HCT116 (cell line): Measurements from ENCODE around the gene ACOT11. TPM values are rescaled to one million over a fixed set of nuclear protein-coding genes. Genes with fewer than 3 reads are reported as not detected.

ENCODE experiments used
- ATAC-seq: fragments of 200-7000 bp; cut with Tn5 transposase; 2 replicates; pipeline ENCODE4 v1.9.1; 2020; ENCODE audit warnings: mild to moderate bottlenecking, moderate library complexity
- BruUV-seq: library from RNA; stranded (reverse); fragments of 400-500 nt; replicated peaks from 2 replicates; lab custom pipeline; 2021; lab: Mats Ljungman, UMichigan
- CTCF ChIA-PET: fragments of 300-600 bp; sonication (Branson Sonifier 250); formaldehyde crosslinking; loops from one replicate; lab custom pipeline; 2021; ENCODE audit warnings: antibody characterized with exemption; lab: Charles Lee
- POLR2A ChIA-PET: fragments of 300-600, 350-600 bp; sonication (Branson Sonifier 250); formaldehyde crosslinking; loops from one replicate; lab custom pipeline; 2021; ENCODE audit warnings: antibody characterized with exemption; lab: Charles Lee
- RAD21 ChIA-PET, 2 experiments: fragments of 300-600 bp; sonication (Branson Sonifier 250); formaldehyde crosslinking; loops; one replicate each; lab custom pipeline; 2023; ENCODE audit warnings: low total read pairs in 2 of 2; ENCODE audit not compliant: uncharacterized antibody in 2 of 2, unreplicated experiment in 2 of 2, low non-redundant PET in 1 of 2; lab: Charles Lee
- DNase-seq: peaks from one replicate; pipeline ENCODE4 v3.0.0-alpha.2; 2010; ENCODE audit warnings: low read depth, low spot score
- H2AFZ ChIP-seq: fragments of 200-600 bp; shearing (Covaris generic), sonication (generic); 2 replicates; pipeline ENCODE4 v1.6.1; 2017; ENCODE audit warnings: low read depth, mixed run types, mixed read lengths, antibody characterized with exemption, low read length; ENCODE audit not compliant: poor library complexity, severe bottlenecking
- H3K27ac ChIP-seq: 2 replicates; pipeline ENCODE4 v1.5.1; 2012; ENCODE audit warnings: low read depth, low read length
- H3K27me3 ChIP-seq: fragments of 200-600 bp; sonication (generic); 2 replicates; pipeline ENCODE4 v1.6.1; 2016; ENCODE audit warnings: mixed run types, low read length, mixed read lengths; ENCODE audit not compliant: insufficient read depth
- H3K36me3 ChIP-seq, 2 experiments: fragments of 200-500 bp in 1 of 2; fragments of 200-600 bp in 1 of 2; sonication (Bioruptor generic) in 1 of 2; sonication (generic) in 1 of 2; 2 replicates each; pipeline versions ENCODE4 v1.5.1 to v1.6.1; 2014 to 2016; ENCODE audit warnings: low read length in 2 of 2, inconsistent platforms in 1 of 2, mixed read lengths in 1 of 2, mixed run types in 1 of 2; ENCODE audit not compliant: insufficient read depth in 2 of 2, control insufficient read depth in 1 of 2
- H3K4me1 ChIP-seq, 2 experiments: fragments of 200-600 bp in 1 of 2; sonication (generic) in 1 of 2; 2 replicates each; pipeline versions ENCODE4 v1.5.1 to v1.6.1; 2012 to 2017; ENCODE audit warnings: low read length in 2 of 2, inconsistent platforms in 1 of 2, mild to moderate bottlenecking in 1 of 2, mixed read lengths in 1 of 2, mixed run types in 1 of 2, moderate library complexity in 1 of 2; ENCODE audit not compliant: insufficient read depth in 2 of 2, control insufficient read depth in 1 of 2
- H3K4me2 ChIP-seq: fragments of 200-600 bp; sonication (generic); 2 replicates; pipeline ENCODE4 v1.6.1; 2017; ENCODE audit warnings: mixed run types, low read length, mixed read lengths
- H3K4me3 ChIP-seq, 2 experiments: fragments of 200-600 bp in 1 of 2; sonication (generic) in 1 of 2; replicated peaks in 1 of 2; 2 replicates each; pipeline ENCODE4 v1.5.1; 2011 to 2016; ENCODE audit warnings: low read length in 2 of 2, control low read depth in 1 of 2, low read depth in 1 of 2, mild to moderate bottlenecking in 1 of 2, mixed read lengths in 1 of 2, mixed run types in 1 of 2
- H3K79me2 ChIP-seq: fragments of 200-600 bp; sonication (generic); 2 replicates; pipeline ENCODE4 v1.6.1; 2017; ENCODE audit warnings: mild to moderate bottlenecking, mixed run types, low read length, moderate library complexity, mixed read lengths; ENCODE audit not compliant: insufficient read depth
- H3K9ac ChIP-seq: fragments of 200-600 bp; sonication (generic); 2 replicates; pipeline ENCODE4 v1.6.1; 2016; ENCODE audit warnings: low read length, mixed read lengths
- H3K9me2 ChIP-seq: fragments of 200-600 bp; sonication (generic), shearing (Covaris generic); 2 replicates; pipeline ENCODE4 v1.6.1; 2017; ENCODE audit warnings: mixed run types, mild to moderate bottlenecking, moderate library complexity; ENCODE audit not compliant: insufficient read depth
- H3K9me3 ChIP-seq, 2 experiments: fragments of 200-500 bp in 1 of 2; fragments of 200-600 bp in 1 of 2; sonication (Bioruptor generic) in 1 of 2; sonication (generic) in 1 of 2; 2 replicates each; pipeline ENCODE4 v1.6.1; 2014 to 2017; ENCODE audit warnings: low read length in 2 of 2, mixed read lengths in 2 of 2, inconsistent platforms in 1 of 2, low read depth in 1 of 2, mild to moderate bottlenecking in 1 of 2, mixed run types in 1 of 2, moderate library complexity in 1 of 2; ENCODE audit not compliant: control insufficient read depth in 1 of 2, insufficient read depth in 1 of 2
- H4K20me1 ChIP-seq: fragments of 200-600 bp; sonication (generic), shearing (Covaris generic); 2 replicates; pipeline ENCODE4 v1.6.1; 2017; ENCODE audit warnings: mixed run types, mild to moderate bottlenecking, moderate library complexity; ENCODE audit not compliant: insufficient read depth
- CBX3 ChIP-seq: IDR thresholded peaks from 2 replicates; pipeline ENCODE4 v1.6.1; 2012; ENCODE audit warnings: low read depth
- CEBPB ChIP-seq: IDR thresholded peaks from 2 replicates; pipeline ENCODE4 v1.6.1; 2012; ENCODE audit warnings: low read depth
- CTCF ChIP-seq, 3 experiments: fragments of 200-600 bp in 1 of 3; sonication (generic) in 1 of 3; IDR thresholded peaks in 2 of 3; conservative IDR thresholded peaks in 1 of 3; 2 replicates each; pipeline ENCODE4 v1.5.1; 2012 to 2017; ENCODE audit warnings: low read depth in 2 of 3, low read length in 2 of 3, antibody characterized with exemption in 1 of 3, borderline replicate concordance in 1 of 3, control low read depth in 1 of 3, mild to moderate bottlenecking in 1 of 3, mixed read lengths in 1 of 3, mixed run types in 1 of 3, moderate library complexity in 1 of 3; ENCODE audit not compliant: insufficient read depth in 1 of 3
- EGR1 ChIP-seq: IDR thresholded peaks from 2 replicates; pipeline ENCODE4 v1.6.1; 2012; ENCODE audit warnings: low read depth
- ELF1 ChIP-seq: IDR thresholded peaks from 2 replicates; pipeline ENCODE4 v1.6.1; 2012; ENCODE audit warnings: low read depth, borderline replicate concordance
- FOSL1 ChIP-seq: IDR thresholded peaks from 2 replicates; pipeline ENCODE4 v1.6.1; 2012; ENCODE audit warnings: low read depth
- JUND ChIP-seq: IDR thresholded peaks from 2 replicates; pipeline ENCODE4 v1.6.1; 2012
- POLR2A ChIP-seq: IDR thresholded peaks from 2 replicates; pipeline ENCODE4 v1.7.0; 2011; ENCODE audit warnings: borderline replicate concordance; ENCODE audit not compliant: insufficient read depth, insufficient read length; ENCODE audit errors: extremely low read depth
- POLR2AphosphoS5 ChIP-seq: IDR thresholded peaks from 2 replicates; pipeline ENCODE4 v1.6.1; 2011; ENCODE audit warnings: mild to moderate bottlenecking, low read depth, low read length, moderate library complexity
- RAD21 ChIP-seq: IDR thresholded peaks from 2 replicates; pipeline ENCODE4 v1.6.1; 2012; ENCODE audit warnings: low read depth, mild to moderate bottlenecking
- REST ChIP-seq: IDR thresholded peaks from 2 replicates; pipeline ENCODE4 v1.6.1; 2012; ENCODE audit warnings: low read depth
- SRF ChIP-seq: IDR thresholded peaks from 2 replicates; pipeline ENCODE4 v1.6.1; 2012; ENCODE audit warnings: low read depth
- TCF7L2 ChIP-seq: IDR thresholded peaks from 2 replicates; pipeline ENCODE4 v1.7.0; 2011; ENCODE audit warnings: borderline replicate concordance, inconsistent platforms; ENCODE audit not compliant: insufficient read depth, insufficient read length; ENCODE audit errors: extremely low read depth
- ZFX ChIP-seq: fragments of 450-650 bp; IDR thresholded peaks from 2 replicates; pipeline ENCODE4 v1.6.1; 2017
- intact Hi-C: fragments of 100-400 bp; cut with micrococcal nuclease; formaldehyde crosslinking; loops from 2 replicates; pipeline ENCODE4 v1.10.0; 2022
- total RNA-seq: library from RNA; stranded (reverse); gene quantifications from one replicate; pipeline ENCODE4 v1.2.1, GENCODE V29; 2021; ENCODE audit not compliant: unreplicated experiment
- TF ChIP-seq, protein P1 (sequence below): IDR thresholded peaks from 2 replicates; pipeline ENCODE4 v1.6.1; 2012

The ACOT11 gene
- total RNA-seq, 1 experiment from 2014 or later = 31.1 TPM

DNA sequence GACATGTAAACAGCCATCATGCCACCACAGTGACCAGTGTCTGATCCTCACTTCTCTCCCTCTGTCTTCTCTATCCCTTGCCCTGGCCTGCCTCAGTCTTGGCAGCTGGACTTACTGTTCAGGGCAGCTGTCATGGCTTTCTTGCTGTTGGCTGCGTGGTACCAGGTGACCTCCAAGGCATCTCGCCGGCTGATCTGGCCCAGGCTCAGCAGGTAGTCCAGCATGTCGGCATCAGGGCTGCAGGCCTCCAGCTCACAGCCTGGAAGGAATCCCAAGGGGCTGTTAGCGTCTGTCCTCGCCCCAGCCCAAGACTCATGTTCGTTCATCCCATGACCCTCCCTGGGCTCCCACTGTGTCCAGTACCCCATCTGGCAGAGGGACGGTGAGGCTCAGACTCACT, 71.7 kb downstream of the ACOT11 start:
- Histone ChIP-seq H3K9ac (no peak overlapping the region), H3K36me3 (no peaks in the 10 kb centered on the region), H4K20me1 (no peaks in the 10 kb centered on the region), H3K9me3 (no peaks in the 10 kb centered on the region), H3K27ac (no peak overlapping the region), H2AFZ (no peak overlapping the region), H3K4me1 (no peaks in the 10 kb centered on the region), H3K9me2 (no peaks in the 10 kb centered on the region), H3K79me2 (no peaks in the 10 kb centered on the region), H3K27me3 (no peaks in the 10 kb centered on the region), H3K4me2 (no peak overlapping the region), H3K4me3 (no peak overlapping the region)
- ATAC-seq (no peak), DNase-seq (no peak)
- TF ChIP-seq ELF1 (no peak), POLR2AphosphoS5 (no peak), JUND (no peak), CBX3 (no peak), TCF7L2 (no peak), EGR1 (no peak), RAD21 (no peak)
- ChIA-PET RAD21 (no interaction called here), POLR2A (no interaction called here), CTCF (no interaction called here)
- no TSS peak for BruUV-seq
- intact Hi-C loops = no loop called here

DNA sequence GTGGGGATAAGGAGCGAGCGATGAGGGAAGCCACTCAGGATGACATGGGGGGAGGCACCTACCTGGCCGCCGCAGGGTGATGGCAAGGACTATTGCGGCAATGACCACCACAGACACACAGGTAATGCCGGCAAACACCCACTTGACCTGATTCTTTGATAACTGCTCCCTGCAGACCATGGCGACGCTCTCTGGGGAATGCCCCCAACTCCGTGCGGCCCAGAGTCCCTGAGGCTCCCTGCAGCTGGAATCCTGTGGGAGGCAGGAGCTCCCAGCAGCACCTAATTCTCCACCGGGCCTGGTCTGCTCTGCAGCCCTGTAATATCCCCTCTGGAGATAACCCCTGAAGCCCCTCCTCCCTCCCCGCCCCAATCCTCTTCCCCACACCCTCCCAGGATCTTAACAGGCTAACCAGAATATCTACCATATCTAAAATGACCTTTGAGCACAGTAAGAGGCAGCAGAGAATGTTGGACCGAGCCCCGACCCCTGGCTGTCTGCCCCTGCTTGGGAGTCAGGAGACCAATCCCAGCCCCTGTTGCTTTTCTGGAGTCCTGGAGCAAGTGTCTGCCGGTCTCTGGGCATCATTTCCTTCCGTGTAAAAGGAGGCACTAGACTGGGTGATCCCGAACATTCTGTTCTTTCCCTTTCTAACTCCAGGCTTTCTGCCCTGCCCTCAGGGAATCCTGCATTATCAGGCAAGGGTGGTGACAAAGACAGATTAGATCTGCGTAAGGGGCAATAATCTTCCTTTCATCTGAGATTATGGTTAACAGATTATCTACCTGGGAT, 75.4 kb downstream of the ACOT11 start, which contains the start of gene FAM151A:
FAM151A (minus strand) TSS at position 310 of the 792 bp plus-strand sequence; CDS start at position 180, 130 bp downstream.
- H3K4me3 ChIP-seq = no peak within 1 kb of the TSS
- no peaks in the 10 kb centered on the region for H3K36me3 ChIP-seq
- H3K27ac ChIP-seq = no peak within 1 kb of the TSS
- no peaks in the 10 kb centered on the region for H3K79me2 ChIP-seq
- RAD21 ChIA-PET = no interaction called here
- POLR2A ChIA-PET = no interaction called here
- no peak within 1 kb of the TSS for H3K9ac ChIP-seq
- H3K27me3 ChIP-seq = no peaks in the 10 kb centered on the region
- intact Hi-C loops = no loop called here
- H4K20me1 ChIP-seq = no peaks in the 10 kb centered on the region
- H3K9me2 ChIP-seq = no peaks in the 10 kb centered on the region
- ATAC-seq (no peak), DNase-seq (no peak)
- no peak within 1 kb of the TSS for H3K4me2 ChIP-seq
- CTCF ChIA-PET = no interaction called here
- no TSS peak for BruUV-seq
- no peaks in the 10 kb centered on the region for H3K4me1 ChIP-seq
- H2AFZ ChIP-seq = no peak within 1 kb of the TSS
- H3K9me3 ChIP-seq = no peaks in the 10 kb centered on the region
- TF ChIP-seq CTCF (IDR thresholded peaks at IDR 0.05 in 2 of 3, conservative IDR thresholded peaks at IDR 0.05 in 1 of 3; ENCODE audit: borderline replicate concordance in 1 of 3, insufficient read depth in 1 of 3, low read depth in 2 of 3, low read length in 2 of 3) (no peak), JUND (no peak), SRF (no peak), TCF7L2 (no peak), CBX3 (no peak), ZFX (no peak), FOSL1 (no peak), POLR2AphosphoS5 (no peak), REST (no peak), POLR2A (no peak), EGR1 (no peak), CEBPB (no peak)
- TF ChIP-seq, protein P1, sequence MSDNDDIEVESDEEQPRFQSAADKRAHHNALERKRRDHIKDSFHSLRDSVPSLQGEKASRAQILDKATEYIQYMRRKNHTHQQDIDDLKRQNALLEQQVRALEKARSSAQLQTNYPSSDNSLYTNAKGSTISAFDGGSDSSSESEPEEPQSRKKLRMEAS = no peak
